Measurements from ENCODE around the gene FTH1.

The FTH1 gene

GRCh38 chr11:61919705-61920631 is 47.5 kb downstream of the FTH1 start:
- Histone ChIP-seq H3K36me3 (ENCODE audit: low read depth) (no peaks in the 10 kb centered on the region), H3K4me1 (ENCODE audit: insufficient read depth, poor library complexity, severe bottlenecking) (no peaks in the 10 kb centered on the region), H3K27me3 (ENCODE audit: insufficient read depth, poor library complexity, severe bottlenecking) (peaks cover 11% of the 10 kb centered on the region), H3K9me3 (ENCODE audit: severe bottlenecking) (no peaks in the 10 kb centered on the region), H3K4me3 (ENCODE audit: severe bottlenecking) (no peak overlapping the region), H3K27ac (ENCODE audit: poor library complexity, severe bottlenecking) (no peak overlapping the region)
- ATAC-seq (ENCODE audit: low read depth) (peak; percentile 30; the same call in 2 of the 3 replicates), DNase-seq (ENCODE audit: low spot score) (peak; percentile 61)
- no peak for TF ChIP-seq CTCF (IDR thresholded peaks at IDR 0.05; ENCODE audit: poor library complexity, severe bottlenecking)

- no peak overlapping the region for H3K27ac ChIP-seq (ENCODE audit: poor library complexity, severe bottlenecking)
- no peak overlapping the region for H3K4me3 ChIP-seq (ENCODE audit: severe bottlenecking)
- no peaks in the 10 kb centered on the region for H3K9me3 ChIP-seq (ENCODE audit: severe bottlenecking)
- ATAC-seq (ENCODE audit: low read depth) (no peak), DNase-seq (ENCODE audit: low spot score) (no peak)
- TF ChIP-seq CTCF (IDR thresholded peaks at IDR 0.05; ENCODE audit: poor library complexity, severe bottlenecking) = no peak
- no peaks in the 10 kb centered on the region for H3K4me1 ChIP-seq (ENCODE audit: insufficient read depth, poor library complexity, severe bottlenecking)
- no peaks in the 10 kb centered on the region for H3K36me3 ChIP-seq (ENCODE audit: low read depth)
- H3K27me3 ChIP-seq (ENCODE audit: insufficient read depth, poor library complexity, severe bottlenecking) = peaks cover 11% of the 10 kb centered on the region
Observed at GRCh38 chr11:61918938-61919704, 48.3 kb downstream of the FTH1 start.

- Histone ChIP-seq H3K36me3 (ENCODE audit: low read depth) (no peaks in the 10 kb centered on the region), H3K4me1 (ENCODE audit: insufficient read depth, poor library complexity, severe bottlenecking) (no peaks in the 10 kb centered on the region), H3K4me3 (ENCODE audit: severe bottlenecking) (no peak overlapping the region), H3K9me3 (ENCODE audit: severe bottlenecking) (no peaks in the 10 kb centered on the region), H3K27ac (ENCODE audit: poor library complexity, severe bottlenecking) (no peak overlapping the region), H3K27me3 (ENCODE audit: insufficient read depth, poor library complexity, severe bottlenecking) (peaks cover 11% of the 10 kb centered on the region)
- no peak for TF ChIP-seq CTCF (IDR thresholded peaks at IDR 0.05; ENCODE audit: poor library complexity, severe bottlenecking)
- no peak for ATAC-seq (ENCODE audit: low read depth)
- no peak for DNase-seq (ENCODE audit: low spot score)
Observed at GRCh38 chr11:61918251-61918937, 49.0 kb downstream of the FTH1 start.

GRCh38 chr11:61917334-61918109 is 49.9 kb downstream of the FTH1 start, which contains the start of gene RAB3IL1:
Gene RAB3IL1 (minus strand): TSS chr11:61917566. CDS start chr11:61917367, 199 bp downstream.
- ATAC-seq (ENCODE audit: low read depth) (peak; percentile 58), DNase-seq (ENCODE audit: low spot score) (no peak)
- Histone ChIP-seq H3K27ac (ENCODE audit: poor library complexity, severe bottlenecking) (no peak within 1 kb of the TSS), H3K4me1 (ENCODE audit: insufficient read depth, poor library complexity, severe bottlenecking) (no peaks in the 10 kb centered on the region), H3K9me3 (ENCODE audit: severe bottlenecking) (no peaks in the 10 kb centered on the region), H3K4me3 (ENCODE audit: severe bottlenecking) (peak within 1 kb of the TSS; percentile 55), H3K36me3 (ENCODE audit: low read depth) (no peaks in the 10 kb centered on the region), H3K27me3 (ENCODE audit: insufficient read depth, poor library complexity, severe bottlenecking) (peaks cover 11% of the 10 kb centered on the region)
- TF ChIP-seq CTCF (IDR thresholded peaks at IDR 0.05; ENCODE audit: poor library complexity, severe bottlenecking) = no peak
